ENCODE data around the gene CMTM4.

- TF ChIP-seq, protein P1, sequence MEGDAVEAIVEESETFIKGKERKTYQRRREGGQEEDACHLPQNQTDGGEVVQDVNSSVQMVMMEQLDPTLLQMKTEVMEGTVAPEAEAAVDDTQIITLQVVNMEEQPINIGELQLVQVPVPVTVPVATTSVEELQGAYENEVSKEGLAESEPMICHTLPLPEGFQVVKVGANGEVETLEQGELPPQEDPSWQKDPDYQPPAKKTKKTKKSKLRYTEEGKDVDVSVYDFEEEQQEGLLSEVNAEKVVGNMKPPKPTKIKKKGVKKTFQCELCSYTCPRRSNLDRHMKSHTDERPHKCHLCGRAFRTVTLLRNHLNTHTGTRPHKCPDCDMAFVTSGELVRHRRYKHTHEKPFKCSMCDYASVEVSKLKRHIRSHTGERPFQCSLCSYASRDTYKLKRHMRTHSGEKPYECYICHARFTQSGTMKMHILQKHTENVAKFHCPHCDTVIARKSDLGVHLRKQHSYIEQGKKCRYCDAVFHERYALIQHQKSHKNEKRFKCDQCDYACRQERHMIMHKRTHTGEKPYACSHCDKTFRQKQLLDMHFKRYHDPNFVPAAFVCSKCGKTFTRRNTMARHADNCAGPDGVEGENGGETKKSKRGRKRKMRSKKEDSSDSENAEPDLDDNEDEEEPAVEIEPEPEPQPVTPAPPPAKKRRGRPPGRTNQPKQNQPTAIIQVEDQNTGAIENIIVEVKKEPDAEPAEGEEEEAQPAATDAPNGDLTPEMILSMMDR (optimal IDR thresholded peaks at IDR 0.05 in 1 of 3, IDR thresholded peaks at IDR 0.05 in 1 of 3, conservative IDR thresholded peaks at IDR 0.05 in 1 of 3; ENCODE audit: extremely low read depth in 1 of 3, insufficient read depth in 2 of 3, low read length in 3 of 3) = no peak
- no peak for TF ChIP-seq EZH2 (IDR thresholded peaks at IDR 0.05; ENCODE audit: low read length)
Observed at GRCh38 chr16:66599726-66600125, 96.8 kb downstream of the CMTM4 start.
